NK-92 treated with Interleukin-12 subunit alpha and Interleukin-12 subunit beta, amount 100 ng/mL, for 24 hours (cell line): ENCODE measurements around the gene ANO3.

Experiments
- DNase-seq: peaks from one replicate; lab custom pipeline; 2025; lab: John Stamatoyannopoulos, UW

ANO3 gene

DNA sequence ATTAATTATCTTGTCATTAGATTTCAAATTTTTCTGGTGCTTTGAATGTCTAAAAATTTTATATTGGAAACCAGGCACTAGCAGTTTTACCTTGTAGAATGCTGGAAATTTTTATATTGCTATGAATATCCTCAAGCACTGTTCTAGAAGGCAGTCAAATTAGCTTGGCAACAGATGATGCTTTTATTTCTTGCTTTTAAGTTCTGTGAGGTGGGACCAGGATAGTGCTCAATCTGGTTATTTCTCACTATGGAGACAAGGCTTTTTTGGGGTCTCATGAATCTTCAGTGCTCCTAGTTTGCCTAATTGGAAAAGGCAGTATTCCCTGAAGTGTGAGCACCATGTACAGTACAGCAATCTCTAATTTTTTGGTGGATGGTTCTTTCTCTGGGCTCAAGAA, 27.1 kb downstream of the ANO3 start:
- DNase-seq = no peak

DNA sequence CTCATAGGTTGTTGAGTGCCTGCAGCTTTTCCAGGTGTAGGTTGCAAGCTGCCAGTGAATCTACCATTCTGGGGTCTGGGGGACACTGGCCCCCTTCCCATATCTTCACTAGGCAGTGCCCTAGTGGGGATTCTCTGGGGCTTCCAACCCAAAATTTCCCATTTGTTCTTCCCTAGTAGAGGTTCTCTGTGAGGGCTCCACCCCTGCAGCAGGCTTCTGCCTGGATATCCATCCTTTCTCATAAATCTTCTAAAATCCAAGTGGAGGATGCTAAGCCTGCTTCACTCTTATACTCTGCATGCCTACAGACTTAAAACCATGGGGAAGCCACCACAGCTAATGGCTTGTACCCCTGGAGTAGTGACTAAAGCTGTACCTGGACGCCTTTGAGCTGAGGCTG, 33.4 kb downstream of the ANO3 start:
- no peak for DNase-seq

DNA sequence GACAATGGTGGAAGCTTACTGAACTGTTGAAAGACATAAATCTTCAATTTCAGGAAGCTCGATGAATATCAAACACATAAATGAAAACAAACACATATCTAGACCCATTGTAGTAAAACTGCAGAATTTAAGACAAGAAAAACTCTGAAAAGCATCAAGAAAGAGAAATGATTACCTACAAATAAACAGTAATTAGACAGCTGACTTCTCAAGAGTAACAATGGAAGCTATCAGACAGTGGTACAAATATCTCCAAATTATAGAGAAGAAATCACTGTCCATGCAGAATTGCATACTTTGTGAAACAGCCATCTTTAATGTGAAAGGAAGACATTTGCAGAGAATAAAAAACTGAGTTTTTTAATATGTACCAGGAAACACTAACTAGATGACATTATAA, 45.7 kb downstream of the ANO3 start:
- DNase-seq = no peak

DNA sequence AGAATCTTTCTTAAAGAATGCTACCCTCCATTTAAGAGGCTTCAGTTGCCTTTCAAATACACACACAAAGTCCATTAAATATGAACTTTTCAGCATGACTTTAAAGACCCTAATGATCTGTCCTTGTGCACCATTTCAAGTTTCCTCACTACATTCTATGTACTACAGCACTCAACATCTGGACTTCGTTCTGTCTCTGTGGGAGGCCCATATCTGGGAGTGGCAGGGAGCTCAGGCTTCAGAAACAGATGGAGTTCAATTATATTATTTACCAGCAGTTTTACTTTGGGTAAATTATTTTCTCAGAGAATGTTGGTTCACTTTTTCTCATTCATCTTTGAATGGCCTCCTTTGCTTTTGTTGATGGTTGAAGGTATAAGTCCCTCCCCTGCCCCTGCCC, 67.4 kb downstream of the ANO3 start:
- DNase-seq = no peak

DNA sequence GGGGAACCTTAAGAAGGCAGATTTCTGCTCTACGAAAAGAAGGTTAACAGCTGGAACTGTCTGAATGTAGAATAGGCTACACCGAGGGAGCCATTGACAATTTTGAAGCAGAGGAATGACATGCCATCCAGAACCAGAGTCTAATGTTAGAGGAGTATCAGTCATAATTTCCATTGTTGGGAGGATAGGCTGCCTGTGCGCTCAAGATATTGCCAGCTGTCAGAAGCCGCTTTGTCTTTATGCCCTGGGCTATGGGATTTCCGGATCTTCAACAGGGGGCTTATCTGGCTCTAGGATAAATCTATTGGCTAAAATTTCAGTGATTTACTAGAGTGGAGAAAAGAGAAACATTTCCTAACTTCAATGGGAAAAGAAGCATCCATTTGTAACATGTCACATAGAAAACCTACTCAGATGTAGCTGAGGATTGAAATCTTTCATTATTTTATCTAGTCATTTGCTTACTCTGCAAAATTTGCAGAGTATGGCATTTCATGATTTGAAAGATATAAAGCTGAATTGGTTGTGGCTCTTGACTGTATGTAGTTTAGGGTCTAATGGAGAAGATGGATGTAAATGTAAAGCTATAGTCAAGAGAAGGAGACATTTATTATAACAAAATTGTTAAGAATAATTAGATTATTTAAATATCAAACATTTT, 78.9 kb downstream of the ANO3 start:
- no peak for DNase-seq

DNA sequence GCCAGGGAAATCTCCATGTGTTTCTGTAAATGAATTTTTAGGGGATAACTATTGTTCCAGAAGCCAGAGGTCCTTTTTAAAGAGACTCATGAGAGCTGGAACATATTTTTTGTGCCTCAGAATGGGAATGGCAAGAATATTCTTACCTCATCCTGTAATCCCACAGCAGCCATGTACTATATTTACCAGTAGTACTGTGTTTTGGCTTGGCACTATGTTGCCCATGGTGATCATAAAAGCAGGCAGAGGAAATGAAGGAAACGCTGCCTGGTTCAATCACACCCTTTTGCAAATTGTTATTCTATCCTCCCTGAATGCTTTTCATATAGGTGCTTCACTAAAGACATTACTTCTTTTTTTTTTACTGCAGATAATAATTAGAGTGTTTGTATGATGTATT, 81.0 kb downstream of the ANO3 start:
- no peak for DNase-seq

DNA sequence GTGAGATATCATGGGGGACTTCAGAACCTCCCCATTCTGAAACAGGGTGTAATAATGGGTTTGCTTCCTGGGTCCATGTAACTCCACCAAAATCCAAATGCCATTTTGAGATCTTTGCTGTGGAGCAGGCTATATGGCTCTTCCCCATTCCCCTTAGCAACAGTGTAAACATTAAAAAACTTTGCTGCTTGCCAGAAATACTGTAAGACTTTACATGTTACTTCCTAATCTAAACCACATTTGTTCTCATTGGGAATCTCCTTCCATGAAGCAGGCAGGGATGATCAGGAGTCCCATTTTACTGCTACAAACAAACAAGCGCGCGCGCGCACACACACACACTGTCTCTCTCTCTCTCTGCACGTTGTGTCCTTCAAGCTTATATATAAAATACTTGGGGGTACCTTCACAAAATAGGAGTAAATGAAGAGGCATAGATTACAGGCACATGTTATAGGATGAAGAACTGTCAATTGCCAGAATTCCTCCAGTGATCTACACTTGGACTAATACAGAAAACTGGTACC, 86.5 kb downstream of the ANO3 start:
- no peak for DNase-seq

DNA sequence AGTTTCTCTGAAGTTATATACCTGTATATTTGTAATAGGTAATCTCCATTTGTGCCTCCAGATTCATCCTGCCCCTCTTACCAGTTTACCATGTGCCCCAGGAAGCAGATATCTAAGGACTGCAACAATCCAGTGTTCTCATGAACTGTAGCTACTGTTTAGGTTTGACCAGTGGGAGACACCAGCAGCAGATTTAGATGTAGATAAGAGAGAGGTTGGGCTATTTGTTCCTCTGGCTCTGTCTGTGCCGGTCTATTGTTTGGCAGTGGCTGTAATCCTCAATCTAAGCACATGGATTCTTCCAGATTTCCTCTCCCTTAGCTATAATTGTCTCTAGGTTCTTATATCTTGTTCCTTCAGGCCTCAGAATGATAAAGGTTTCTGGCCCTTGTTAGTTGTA, 88.4 kb downstream of the ANO3 start:
- no peak for DNase-seq

DNA sequence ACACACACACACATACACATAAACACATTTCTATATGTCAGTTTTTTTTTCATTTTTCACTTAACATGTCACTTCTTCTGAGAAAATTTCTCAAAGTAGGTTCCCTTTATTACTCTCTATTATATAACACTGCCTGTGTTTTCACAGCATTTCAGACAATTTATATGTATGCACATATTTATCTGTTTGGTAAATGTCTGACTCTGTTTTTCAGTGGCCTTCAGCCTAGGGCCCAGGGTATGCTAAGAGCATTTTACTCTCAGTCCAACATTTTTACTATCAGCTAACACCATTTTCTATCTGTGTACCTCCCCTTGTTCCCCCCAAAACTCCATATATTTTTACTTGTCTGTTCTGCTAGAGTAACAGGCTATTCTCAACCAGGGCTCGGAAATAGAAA, 92.3 kb downstream of the ANO3 start:
- no peak for DNase-seq

DNA sequence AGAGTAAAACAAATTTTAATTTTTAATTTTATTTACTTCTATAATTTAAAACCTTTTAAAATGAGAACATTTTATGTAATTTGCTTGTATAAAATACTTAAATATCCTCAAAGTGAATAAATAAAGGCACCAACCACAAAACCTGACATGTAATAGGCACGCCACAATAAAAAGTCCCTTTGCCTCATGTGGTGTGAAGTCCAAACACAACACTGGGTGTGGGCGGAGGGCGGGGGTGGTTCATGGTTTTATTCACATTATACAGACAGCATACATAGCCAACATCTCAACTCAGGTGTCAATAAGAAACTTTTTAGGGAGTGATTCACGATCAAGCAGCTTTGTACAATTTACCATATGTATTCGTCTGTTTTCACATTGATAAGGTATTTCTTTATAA, 107.9 kb downstream of the ANO3 start:
- DNase-seq = no peak

DNA sequence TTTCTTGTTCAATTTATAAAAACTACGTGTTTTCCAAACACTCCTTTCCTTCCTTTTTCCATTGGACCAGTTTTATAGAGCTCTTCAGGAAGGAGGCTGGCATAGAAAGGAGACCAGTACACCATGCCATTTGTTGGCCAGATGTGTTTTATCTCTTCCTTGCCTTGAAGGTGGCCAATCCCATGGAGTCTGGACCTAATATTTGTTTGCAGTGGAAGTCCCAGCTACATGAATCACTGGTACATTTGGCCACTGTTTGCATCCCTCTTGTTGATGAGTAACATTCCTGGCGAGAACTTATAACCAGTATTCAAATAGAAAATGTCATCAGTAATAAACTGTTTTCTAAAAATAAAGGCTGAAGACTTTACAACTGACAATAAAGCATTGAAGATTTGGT, 110.2 kb downstream of the ANO3 start:
- DNase-seq = no peak

DNA sequence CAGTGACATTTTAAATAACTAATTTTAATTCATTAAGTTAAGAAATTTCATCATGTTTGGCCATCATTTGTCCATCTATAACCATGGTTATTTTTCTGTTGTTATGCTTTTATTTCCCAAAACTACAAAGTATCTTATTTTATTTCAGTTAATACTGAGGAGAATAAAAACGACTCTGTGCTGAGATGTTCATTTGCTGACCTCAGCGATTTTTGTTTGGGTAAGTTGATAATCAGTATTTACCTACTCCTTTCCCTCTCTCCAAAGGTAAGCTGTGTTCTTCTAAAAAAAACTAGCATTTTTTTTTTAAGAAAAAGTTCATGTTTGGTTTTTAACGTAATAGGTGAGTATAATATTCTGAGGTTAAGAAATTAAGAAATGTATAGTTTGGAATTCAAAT, 111.7 kb downstream of the ANO3 start:
- no peak for DNase-seq

DNA sequence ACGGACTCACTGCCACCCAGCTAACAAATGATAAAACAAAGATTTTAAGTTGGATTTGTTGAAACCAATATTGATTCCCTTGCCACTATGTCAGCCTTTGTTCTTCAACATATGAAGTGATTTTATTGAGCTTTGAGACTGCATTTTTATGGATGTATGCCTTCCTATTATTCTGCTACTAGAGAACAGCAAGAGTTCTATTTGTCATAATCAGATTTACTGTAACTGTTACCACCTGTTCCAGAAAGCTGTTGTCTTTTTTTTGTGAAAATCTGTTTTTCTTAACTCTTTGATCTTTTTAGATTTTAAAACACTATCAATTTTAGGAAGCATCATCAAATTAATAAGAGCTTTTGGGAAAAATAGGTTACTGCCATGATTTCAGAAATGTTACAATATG, 125.7 kb downstream of the ANO3 start:
- DNase-seq = no peak

DNA sequence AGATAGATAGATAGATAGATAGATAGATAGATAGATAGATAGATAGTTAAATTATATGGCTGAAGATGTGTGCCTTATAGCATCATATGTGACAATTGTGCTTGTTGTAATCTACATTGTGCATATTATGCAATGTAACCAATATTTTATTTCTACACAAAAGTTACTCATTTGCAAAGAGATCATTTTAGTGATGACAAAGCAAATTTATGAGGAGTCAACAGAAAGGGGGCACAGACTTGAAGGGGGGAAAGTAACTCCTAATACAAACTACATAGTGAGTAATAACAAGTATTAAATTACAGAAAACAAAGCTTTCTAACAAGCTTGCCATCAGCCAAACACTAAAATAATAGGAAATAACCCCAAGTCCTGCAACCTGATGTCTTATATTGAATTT, 133.3 kb downstream of the ANO3 start:
- DNase-seq = no peak

DNA sequence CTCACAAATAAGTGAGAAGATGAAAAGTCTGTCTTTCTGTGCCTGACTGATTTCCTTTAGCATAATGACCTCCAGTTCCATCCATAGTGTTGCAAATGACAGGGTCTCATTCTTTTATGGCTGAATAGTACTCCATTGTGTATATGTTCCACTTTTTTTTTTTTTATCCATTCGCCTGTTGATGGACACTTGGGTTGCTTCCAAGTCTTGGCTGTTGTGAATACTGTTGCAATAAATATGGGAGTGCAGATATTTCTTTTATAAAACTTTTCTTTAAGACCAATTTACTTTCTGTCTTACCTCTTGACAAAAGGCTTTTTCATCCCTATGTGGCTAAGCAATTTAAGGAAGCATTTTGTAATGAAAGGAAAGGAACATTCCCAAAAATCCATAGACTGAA, 135.6 kb downstream of the ANO3 start:
- no peak for DNase-seq

DNA sequence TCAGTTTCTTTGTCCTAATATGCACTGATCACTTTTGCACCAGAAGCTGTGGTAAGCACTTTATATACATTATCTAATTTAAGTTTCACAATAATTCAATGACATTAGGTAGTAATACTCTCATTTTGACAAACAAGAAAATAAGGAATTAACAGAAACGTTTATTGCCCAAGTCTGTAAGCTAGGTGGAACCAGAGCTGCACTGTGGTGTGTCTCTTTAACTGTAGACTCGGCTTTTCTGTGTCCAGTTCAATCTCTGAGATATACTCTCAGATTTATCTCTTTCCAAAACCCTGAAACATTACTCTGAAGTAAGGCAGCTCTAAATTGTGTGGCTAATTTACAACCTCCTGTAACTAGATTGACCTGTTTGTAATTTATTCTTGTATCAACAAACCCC, 139.1 kb downstream of the ANO3 start:
- no peak for DNase-seq

DNA sequence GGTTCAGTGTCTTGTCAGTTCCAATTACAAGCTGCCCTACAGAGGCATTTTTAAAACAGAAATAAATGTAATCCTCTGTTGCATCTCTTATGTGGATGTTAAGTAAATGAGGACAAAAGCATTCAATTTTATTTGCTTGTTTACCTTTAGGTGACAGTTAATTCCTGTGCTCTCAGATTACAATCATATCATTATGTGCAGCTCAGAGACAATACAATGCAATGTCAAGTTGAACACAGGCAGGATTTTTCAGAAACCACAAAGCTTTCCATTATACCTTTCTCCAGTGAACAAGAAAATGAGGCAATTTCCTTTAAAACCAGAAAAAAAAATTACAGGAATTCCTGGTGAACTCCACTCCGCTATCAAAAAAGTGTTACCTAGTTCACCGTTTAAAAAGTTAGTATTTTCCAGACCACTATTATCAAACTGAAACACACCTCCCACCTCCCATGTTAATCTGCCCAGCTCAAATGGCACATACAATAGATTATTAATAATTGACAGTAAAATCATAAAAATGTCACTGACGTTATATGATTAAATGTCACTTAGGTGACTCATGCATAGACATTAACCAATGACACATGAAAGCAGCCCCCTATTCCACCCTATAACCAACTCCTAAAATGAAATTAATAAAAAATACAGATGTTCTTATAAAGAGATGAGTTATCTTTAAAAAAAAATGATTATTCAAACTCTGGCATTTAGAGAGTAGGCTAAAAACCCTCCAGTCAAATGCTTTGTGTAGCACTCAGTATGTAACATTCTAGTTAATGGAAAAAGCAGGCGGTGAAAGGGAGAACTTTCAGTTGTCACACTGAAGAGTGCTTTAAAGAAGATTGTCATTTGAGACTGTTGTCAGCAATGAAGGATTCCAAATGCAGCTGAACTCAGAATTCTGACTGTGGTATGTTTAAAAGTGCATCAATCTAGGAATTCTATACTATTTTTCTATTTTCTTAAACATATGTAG, 141.6 kb downstream of the ANO3 start:
- no peak for DNase-seq

DNA sequence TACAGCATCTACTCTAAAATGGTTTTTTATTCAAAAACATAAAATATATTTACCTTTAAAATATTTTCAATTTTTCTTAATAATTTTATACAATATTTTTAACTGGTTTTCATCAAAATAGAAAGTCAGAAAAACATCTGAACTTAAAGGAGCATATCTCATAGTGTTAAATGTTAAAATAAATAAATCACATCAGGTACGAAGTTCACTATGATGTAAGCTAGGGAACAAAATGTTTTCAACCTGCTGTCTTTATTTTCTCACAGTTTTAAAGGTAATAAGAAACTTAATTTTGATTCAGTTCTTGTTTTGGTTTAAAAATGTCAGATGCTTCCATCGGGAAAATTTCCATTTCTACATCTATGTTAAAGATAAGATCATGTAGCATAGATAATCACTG, 142.5 kb downstream of the ANO3 start:
- DNase-seq = no peak

DNA sequence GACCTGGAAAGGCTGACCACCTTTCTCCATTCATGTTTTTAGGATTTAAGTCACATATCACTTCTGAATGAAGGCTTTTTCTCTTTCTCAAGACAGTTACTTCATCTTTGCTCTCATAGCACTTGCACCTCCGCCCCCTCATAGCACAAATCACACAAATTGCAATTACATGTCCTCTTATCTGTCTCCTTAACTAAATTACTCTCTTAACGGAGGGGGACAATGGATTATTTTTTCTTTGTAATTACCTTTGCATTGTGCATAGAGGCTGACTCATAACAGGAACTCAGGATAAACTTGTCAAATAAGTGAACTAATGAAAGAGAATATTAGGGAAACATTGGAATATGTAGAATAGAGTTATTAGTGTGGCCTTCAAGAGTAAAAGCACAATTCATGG, 145.5 kb downstream of the ANO3 start:
- no peak for DNase-seq

DNA sequence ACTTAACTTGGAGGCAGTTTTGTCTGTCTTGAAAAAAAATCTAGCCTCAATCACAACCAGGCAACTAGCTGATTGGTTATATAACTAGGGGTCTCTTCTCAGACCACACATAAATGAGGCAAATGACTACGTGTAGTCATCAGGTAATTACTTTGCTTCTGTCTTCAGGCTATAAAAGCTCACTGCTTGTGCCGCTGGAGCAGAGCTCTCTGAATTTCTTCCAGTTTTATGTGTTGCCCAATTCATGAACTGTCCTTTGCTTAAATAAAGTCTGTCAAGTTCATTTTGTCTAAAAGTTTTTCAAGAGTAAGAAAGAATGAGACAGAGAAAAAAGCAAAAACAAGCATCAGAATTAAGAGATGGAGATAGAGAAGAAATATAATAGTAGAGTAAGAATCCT, 146.8 kb downstream of the ANO3 start:
- DNase-seq = no peak

DNA sequence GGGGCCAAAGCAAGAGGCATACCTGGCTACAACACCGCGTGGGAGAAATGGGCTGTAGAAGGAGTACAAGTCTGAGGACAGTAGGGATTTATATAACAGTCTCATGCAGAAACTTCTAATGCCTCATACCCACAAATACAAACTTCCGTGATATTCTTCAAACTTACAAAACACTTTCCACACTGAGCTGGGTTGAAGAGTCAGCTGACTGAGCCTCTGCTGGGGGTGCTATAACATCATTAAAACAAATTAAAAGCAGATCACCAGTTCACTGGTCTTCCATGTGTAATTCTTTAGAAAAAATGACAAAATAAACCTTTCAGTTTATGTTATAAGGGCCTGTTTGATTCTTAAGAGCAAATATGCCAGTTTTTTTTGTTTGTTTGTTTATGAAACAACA, 148.1 kb downstream of the ANO3 start:
- DNase-seq = no peak

DNA sequence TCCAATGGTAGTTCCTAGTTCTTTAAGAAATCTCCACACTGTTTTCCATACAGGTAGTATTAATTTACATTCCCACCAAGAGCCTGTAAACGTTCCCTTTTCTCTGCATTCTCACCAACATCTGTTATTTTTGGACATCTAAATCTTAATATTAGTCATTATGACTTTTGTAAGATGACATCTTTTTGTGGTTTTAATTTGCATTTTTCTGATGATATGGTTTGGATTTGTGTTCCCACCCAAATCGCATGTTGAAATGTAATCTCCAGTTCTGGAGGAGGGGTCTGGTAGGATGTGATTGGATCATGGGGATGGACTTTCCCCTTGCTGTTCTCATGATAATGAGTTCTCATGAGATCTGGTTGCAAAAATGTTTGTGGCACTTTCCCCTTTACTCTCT, 151.2 kb downstream of the ANO3 start:
- no peak for DNase-seq

DNA sequence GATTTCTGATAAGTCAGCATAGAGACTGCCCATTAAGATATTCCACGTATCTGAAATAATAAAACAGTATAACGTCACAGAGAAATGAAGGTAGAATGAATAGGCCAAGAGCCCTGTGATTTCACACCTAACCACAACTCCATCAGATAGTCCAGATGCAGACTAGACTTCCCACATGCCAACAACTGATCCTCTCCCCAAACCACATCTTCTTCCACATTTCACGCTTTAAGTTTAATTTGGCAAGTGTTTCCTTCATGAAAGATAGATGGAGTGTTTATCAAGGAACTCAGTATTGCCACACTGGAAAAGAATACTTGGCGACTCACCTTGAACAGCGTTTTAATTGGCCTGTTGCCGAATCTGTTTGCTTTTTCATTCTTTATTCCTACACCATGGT, 158.6 kb downstream of the ANO3 start:
- no peak for DNase-seq
